Neural cell (in vitro differentiated cells): Measurements from ENCODE around the gene COPS9. TPM values are rescaled to one million over a fixed set of nuclear protein-coding genes. Genes with fewer than 3 reads are reported as not detected.

ENCODE experiments used
- H2AFZ ChIP-seq: fragments of 200-600, 300-800 bp; sonication (generic), shearing (Covaris generic); 2 replicates; pipeline ENCODE4 v1.6.0; 2014; ENCODE audit warnings: low read depth, mild to moderate bottlenecking, antibody characterized with exemption, low read length, moderate library complexity
- H3F3A ChIP-seq: fragments of 200-600 bp; shearing (Covaris generic); 2 replicates; pipeline ENCODE4 v1.6.1; 2016; ENCODE audit warnings: mild to moderate bottlenecking, moderate library complexity, mixed read lengths, antibody characterized with exemption, low read length; ENCODE audit not compliant: insufficient read depth, poor library complexity, severe bottlenecking
- H3K27ac ChIP-seq: fragments of 200-600, 300-800 bp; sonication (generic), shearing (Covaris generic); 2 replicates; pipeline ENCODE4 v1.5.1; 2014; ENCODE audit warnings: mild to moderate bottlenecking, low read length, moderate library complexity
- H3K27me3 ChIP-seq: fragments of 300-800, 200-600 bp; sonication (generic), shearing (Covaris generic); 2 replicates; pipeline ENCODE4 v1.6.0; 2014; ENCODE audit warnings: mild to moderate bottlenecking, low read depth, low read length, moderate library complexity; ENCODE audit not compliant: insufficient read depth
- H3K36me3 ChIP-seq: fragments of 300-800, 200-600 bp; sonication (generic), shearing (Covaris generic); 2 replicates; pipeline ENCODE4 v1.5.1; 2014; ENCODE audit warnings: mild to moderate bottlenecking, antibody characterized with exemption, low read length, moderate library complexity; ENCODE audit not compliant: insufficient read depth
- H3K4me2 ChIP-seq: fragments of 300-800, 200-600 bp; sonication (generic), shearing (Covaris generic); 2 replicates; pipeline ENCODE4 v1.6.0; 2014; ENCODE audit warnings: mild to moderate bottlenecking, low read length
- H3K4me3 ChIP-seq: fragments of 300-800, 200-600 bp; sonication (generic), shearing (Covaris generic); 2 replicates; pipeline ENCODE4 v1.5.1; 2014; ENCODE audit warnings: mild to moderate bottlenecking, low read length, moderate library complexity
- H3K79me2 ChIP-seq: fragments of 200-600 bp; shearing (Covaris generic); replicated peaks from 2 replicates; pipeline ENCODE4 v1.6.0; 2014; ENCODE audit warnings: mild to moderate bottlenecking, low read length, moderate library complexity; ENCODE audit not compliant: insufficient read depth
- H3K9ac ChIP-seq: fragments of 300-800, 200-600 bp; sonication (generic), shearing (Covaris generic); 2 replicates; pipeline ENCODE4 v1.6.1; 2016; ENCODE audit warnings: mild to moderate bottlenecking, low read length, mixed read lengths
- H3K9me2 ChIP-seq: fragments of 200-600 bp; shearing (Covaris generic); 2 replicates; pipeline ENCODE4 v1.6.1; 2016; ENCODE audit warnings: mild to moderate bottlenecking, low read length, mixed read lengths; ENCODE audit not compliant: insufficient read depth
- H3K9me3 ChIP-seq: fragments of 200-600, 300-800 bp; sonication (generic), shearing (Covaris generic); 2 replicates; pipeline ENCODE4 v1.6.1; 2016; ENCODE audit warnings: mild to moderate bottlenecking, mixed run types, low read length, moderate library complexity, mixed read lengths
- H4K20me1 ChIP-seq: fragments of 200-600 bp; shearing (Covaris generic); 2 replicates; pipeline ENCODE4 v1.6.1; 2016; ENCODE audit warnings: mild to moderate bottlenecking, mixed run types; ENCODE audit not compliant: insufficient read depth
- EP300 ChIP-seq: fragments of 450-650 bp; conservative IDR thresholded peaks from 2 replicates; pipeline ENCODE4 v1.6.1; 2014; ENCODE audit warnings: antibody characterized with exemption, mild to moderate bottlenecking, moderate library complexity; ENCODE audit not compliant: poor library complexity, severe bottlenecking
- EZH2 ChIP-seq: fragments of 200-600, 300-800 bp; shearing (Covaris generic), sonication (generic); IDR thresholded peaks from 2 replicates; pipeline ENCODE4 v1.6.1; 2014; ENCODE audit warnings: antibody characterized with exemption, low read length, borderline replicate concordance, mild to moderate bottlenecking; ENCODE audit not compliant: insufficient read depth, poor library complexity, severe bottlenecking
- MXI1 ChIP-seq: fragments of 450-650 bp; conservative IDR thresholded peaks from 2 replicates; pipeline ENCODE4 v1.6.1; 2014; ENCODE audit warnings: antibody characterized with exemption, mild to moderate bottlenecking; ENCODE audit not compliant: poor library complexity, severe bottlenecking
- POLR2AphosphoS5 ChIP-seq: IDR thresholded peaks from 2 replicates; pipeline ENCODE4 v1.6.1; 2012
- RAD21 ChIP-seq: fragments of 450-650 bp; conservative IDR thresholded peaks from 2 replicates; pipeline ENCODE4 v1.6.1; 2014; ENCODE audit warnings: antibody characterized with exemption, mild to moderate bottlenecking, moderate library complexity
- SMC3 ChIP-seq: fragments of 450-650 bp; conservative IDR thresholded peaks from 2 replicates; pipeline ENCODE4 v1.6.1; 2014; ENCODE audit warnings: antibody characterized with exemption, mild to moderate bottlenecking, moderate library complexity; ENCODE audit not compliant: poor library complexity
- TAF1 ChIP-seq: IDR thresholded peaks from 2 replicates; pipeline ENCODE4 v1.6.1; 2012; ENCODE audit warnings: low read depth
- polyA plus RNA-seq: library from polyadenylated mRNA; depleted of rRNA; stranded (reverse); fragments of >200 nt; gene quantifications from 2 replicates; pipeline ENCODE4 v1.2.3, GENCODE V29; 2014
- TF ChIP-seq, protein P1 (sequence below): fragments of 450-650 bp; IDR thresholded peaks from 2 replicates; pipeline ENCODE4 v1.5.1; 2014; ENCODE audit warnings: antibody characterized with exemption, mild to moderate bottlenecking, moderate library complexity; ENCODE audit not compliant: poor library complexity, severe bottlenecking
- TF ChIP-seq, protein P2 (sequence below): IDR thresholded peaks from 2 replicates; pipeline ENCODE4 v1.6.1; 2012; ENCODE audit warnings: borderline replicate concordance

COPS9 gene
- polyA plus RNA-seq, 1 donor from 2014 or later: 359 TPM

DNA sequence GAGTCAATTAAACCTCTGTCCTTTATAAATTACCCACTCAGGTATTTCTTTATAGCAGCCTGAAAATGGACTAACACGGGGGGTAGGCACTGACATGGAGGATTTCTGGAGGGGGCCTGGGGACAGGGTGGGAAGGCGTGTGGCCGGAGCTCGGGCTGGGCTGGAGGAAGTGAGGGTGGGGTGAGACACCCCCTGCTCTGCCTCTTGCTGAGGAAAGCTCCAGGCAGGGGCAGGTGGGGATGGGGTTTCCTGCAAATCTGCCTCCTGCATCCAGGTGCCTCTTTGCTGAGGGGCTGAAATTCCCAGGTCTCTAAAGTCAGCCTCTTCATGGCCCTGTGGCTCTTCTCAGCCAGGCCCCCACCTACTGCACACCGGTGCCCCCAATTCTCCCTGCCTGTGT lies 30.1 kb upstream of the COPS9 start:
- no peaks in the 10 kb centered on the region for H4K20me1 ChIP-seq
- H3K4me3 ChIP-seq: no peak overlapping the region
- no peak overlapping the region for H2AFZ ChIP-seq
- TF ChIP-seq MXI1 (no peak), EP300 (no peak), POLR2AphosphoS5 (no peak), RAD21 (no peak), EZH2 (no peak), SMC3 (no peak), TAF1 (no peak)
- TF ChIP-seq, protein P1, sequence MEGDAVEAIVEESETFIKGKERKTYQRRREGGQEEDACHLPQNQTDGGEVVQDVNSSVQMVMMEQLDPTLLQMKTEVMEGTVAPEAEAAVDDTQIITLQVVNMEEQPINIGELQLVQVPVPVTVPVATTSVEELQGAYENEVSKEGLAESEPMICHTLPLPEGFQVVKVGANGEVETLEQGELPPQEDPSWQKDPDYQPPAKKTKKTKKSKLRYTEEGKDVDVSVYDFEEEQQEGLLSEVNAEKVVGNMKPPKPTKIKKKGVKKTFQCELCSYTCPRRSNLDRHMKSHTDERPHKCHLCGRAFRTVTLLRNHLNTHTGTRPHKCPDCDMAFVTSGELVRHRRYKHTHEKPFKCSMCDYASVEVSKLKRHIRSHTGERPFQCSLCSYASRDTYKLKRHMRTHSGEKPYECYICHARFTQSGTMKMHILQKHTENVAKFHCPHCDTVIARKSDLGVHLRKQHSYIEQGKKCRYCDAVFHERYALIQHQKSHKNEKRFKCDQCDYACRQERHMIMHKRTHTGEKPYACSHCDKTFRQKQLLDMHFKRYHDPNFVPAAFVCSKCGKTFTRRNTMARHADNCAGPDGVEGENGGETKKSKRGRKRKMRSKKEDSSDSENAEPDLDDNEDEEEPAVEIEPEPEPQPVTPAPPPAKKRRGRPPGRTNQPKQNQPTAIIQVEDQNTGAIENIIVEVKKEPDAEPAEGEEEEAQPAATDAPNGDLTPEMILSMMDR: no peak
- TF ChIP-seq, protein P2, sequence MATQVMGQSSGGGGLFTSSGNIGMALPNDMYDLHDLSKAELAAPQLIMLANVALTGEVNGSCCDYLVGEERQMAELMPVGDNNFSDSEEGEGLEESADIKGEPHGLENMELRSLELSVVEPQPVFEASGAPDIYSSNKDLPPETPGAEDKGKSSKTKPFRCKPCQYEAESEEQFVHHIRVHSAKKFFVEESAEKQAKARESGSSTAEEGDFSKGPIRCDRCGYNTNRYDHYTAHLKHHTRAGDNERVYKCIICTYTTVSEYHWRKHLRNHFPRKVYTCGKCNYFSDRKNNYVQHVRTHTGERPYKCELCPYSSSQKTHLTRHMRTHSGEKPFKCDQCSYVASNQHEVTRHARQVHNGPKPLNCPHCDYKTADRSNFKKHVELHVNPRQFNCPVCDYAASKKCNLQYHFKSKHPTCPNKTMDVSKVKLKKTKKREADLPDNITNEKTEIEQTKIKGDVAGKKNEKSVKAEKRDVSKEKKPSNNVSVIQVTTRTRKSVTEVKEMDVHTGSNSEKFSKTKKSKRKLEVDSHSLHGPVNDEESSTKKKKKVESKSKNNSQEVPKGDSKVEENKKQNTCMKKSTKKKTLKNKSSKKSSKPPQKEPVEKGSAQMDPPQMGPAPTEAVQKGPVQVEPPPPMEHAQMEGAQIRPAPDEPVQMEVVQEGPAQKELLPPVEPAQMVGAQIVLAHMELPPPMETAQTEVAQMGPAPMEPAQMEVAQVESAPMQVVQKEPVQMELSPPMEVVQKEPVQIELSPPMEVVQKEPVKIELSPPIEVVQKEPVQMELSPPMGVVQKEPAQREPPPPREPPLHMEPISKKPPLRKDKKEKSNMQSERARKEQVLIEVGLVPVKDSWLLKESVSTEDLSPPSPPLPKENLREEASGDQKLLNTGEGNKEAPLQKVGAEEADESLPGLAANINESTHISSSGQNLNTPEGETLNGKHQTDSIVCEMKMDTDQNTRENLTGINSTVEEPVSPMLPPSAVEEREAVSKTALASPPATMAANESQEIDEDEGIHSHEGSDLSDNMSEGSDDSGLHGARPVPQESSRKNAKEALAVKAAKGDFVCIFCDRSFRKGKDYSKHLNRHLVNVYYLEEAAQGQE: no peak
- no peak overlapping the region for H3K27ac ChIP-seq
- H3K9me3 ChIP-seq: no peaks in the 10 kb centered on the region
- no peak overlapping the region for H3K4me2 ChIP-seq
- no peaks in the 10 kb centered on the region for H3K9me2 ChIP-seq
- H3F3A ChIP-seq: no peaks in the 10 kb centered on the region
- no peaks in the 10 kb centered on the region for H3K79me2 ChIP-seq
- no peaks in the 10 kb centered on the region for H3K36me3 ChIP-seq
- H3K9ac ChIP-seq: no peak overlapping the region
- no peaks in the 10 kb centered on the region for H3K27me3 ChIP-seq

DNA sequence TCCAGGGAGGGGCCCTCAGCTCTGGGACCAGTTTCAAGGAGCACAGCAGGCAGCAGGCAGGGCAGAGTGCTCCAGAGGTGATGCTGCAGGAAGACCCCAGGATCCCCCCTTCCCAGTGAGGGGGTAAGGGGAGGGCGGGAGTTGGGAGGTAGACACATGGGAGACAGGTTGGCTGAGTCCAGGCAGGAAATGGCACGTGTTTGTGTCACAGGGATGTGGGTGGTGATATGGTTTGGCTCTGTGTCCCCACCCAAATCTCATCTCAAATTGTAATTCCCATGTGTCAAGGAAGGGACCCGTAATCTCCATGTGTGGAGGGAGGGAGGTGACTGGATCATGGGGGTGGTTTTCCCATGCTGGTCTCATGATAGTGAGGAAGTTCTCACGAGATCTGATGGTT lies 29.6 kb upstream of the COPS9 start:
- Histone ChIP-seq H3F3A (no peaks in the 10 kb centered on the region), H3K4me3 (no peak overlapping the region), H3K9me2 (no peaks in the 10 kb centered on the region), H4K20me1 (no peaks in the 10 kb centered on the region), H3K27ac (no peak overlapping the region), H3K36me3 (no peaks in the 10 kb centered on the region), H3K4me2 (no peak overlapping the region), H3K9me3 (no peaks in the 10 kb centered on the region), H2AFZ (no peak overlapping the region), H3K27me3 (no peaks in the 10 kb centered on the region), H3K79me2 (no peaks in the 10 kb centered on the region), H3K9ac (no peak overlapping the region)
- TF ChIP-seq MXI1 (no peak), SMC3 (no peak)

DNA sequence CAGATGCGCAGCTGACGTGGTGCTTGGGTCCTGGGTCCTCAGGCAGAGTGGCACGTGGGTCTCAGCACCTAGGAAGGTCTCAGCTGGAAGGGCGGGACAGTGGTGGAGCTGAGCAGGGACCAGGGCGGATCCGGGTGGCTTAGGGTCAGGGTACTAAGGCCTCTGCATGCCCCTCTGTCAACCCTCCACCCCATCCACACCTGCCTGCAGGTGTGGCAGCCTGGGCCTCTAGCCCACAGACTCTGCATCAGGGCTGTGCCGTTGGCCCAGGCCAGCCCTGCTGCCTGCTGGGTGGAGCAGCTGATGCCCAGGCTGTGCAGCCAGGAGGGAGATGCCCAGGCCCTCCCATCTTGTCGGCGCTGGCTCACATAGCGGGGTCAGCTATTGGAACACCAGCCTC lies 28.9 kb upstream of the COPS9 start:
- Histone ChIP-seq H3F3A (no peaks in the 10 kb centered on the region), H2AFZ (no peak overlapping the region), H3K9me3 (no peaks in the 10 kb centered on the region), H3K9me2 (no peaks in the 10 kb centered on the region), H3K4me3 (no peak overlapping the region), H4K20me1 (no peaks in the 10 kb centered on the region), H3K4me2 (no peak overlapping the region), H3K9ac (no peak overlapping the region), H3K27me3 (no peaks in the 10 kb centered on the region), H3K27ac (no peak overlapping the region), H3K79me2 (no peaks in the 10 kb centered on the region), H3K36me3 (no peaks in the 10 kb centered on the region)
- TF ChIP-seq EZH2 (no peak), SMC3 (no peak), EP300 (no peak), TAF1 (no peak), MXI1 (no peak), POLR2AphosphoS5 (no peak)
- TF ChIP-seq, protein P1: no peak
- TF ChIP-seq, protein P2: no peak
